GM12892 (cell line): ENCODE measurements around the gene LYPD6.

Experiments
- POLR2A ChIP-seq: IDR thresholded peaks from 2 replicates; pipeline ENCODE4 v1.6.1; 2011; ENCODE audit warnings: low read depth, low read length, control low read depth
- POLR2AphosphoS5 ChIP-seq: IDR thresholded peaks from 2 replicates; pipeline ENCODE4 v1.6.1; 2011; ENCODE audit warnings: low read depth, low read length, control low read depth
- TAF1 ChIP-seq: IDR thresholded peaks from 2 replicates; pipeline ENCODE4 v1.6.1; 2011; ENCODE audit warnings: low read depth, mild to moderate bottlenecking, control low read depth, low read length, borderline replicate concordance

GRCh38 chr2:149383340-149383739, 53.0 kb downstream of the LYPD6 start:
- no peak for TF ChIP-seq TAF1
- no peak for TF ChIP-seq POLR2AphosphoS5
- TF ChIP-seq POLR2A, result no peak
